GM23248 (cell line): ENCODE measurements around the gene KANK4. TPM values are rescaled to one million over a fixed set of nuclear protein-coding genes. Genes with fewer than 3 reads are reported as not detected.

Source experiments
- DNase-seq: peaks from one replicate; pipeline ENCODE4 v3.0.0-alpha.2; 2015
- H2AFZ ChIP-seq: fragments of 200-600 bp; sonication (generic); 2 replicates; pipeline ENCODE4 v1.6.1; 2016; ENCODE audit warnings: antibody characterized with exemption
- H3F3A ChIP-seq: fragments of 200-600 bp; sonication (generic); 2 replicates; pipeline ENCODE4 v1.6.1; 2016; ENCODE audit warnings: mild to moderate bottlenecking, antibody characterized with exemption, mixed run types; ENCODE audit not compliant: insufficient read depth
- H3K27ac ChIP-seq: fragments of 200-600 bp; sonication (generic); 2 replicates; pipeline ENCODE4 v1.5.1; 2016; ENCODE audit warnings: mild to moderate bottlenecking
- H3K27me3 ChIP-seq: fragments of 200-600 bp; sonication (generic); replicated peaks from 2 replicates; pipeline ENCODE4 v1.6.1; 2016; ENCODE audit warnings: mild to moderate bottlenecking; ENCODE audit not compliant: insufficient read depth
- H3K36me3 ChIP-seq: fragments of 200-600 bp; sonication (generic); 2 replicates; pipeline ENCODE4 v1.6.1; 2016; ENCODE audit warnings: low read depth, mild to moderate bottlenecking
- H3K4me1 ChIP-seq: fragments of 200-600 bp; sonication (generic); 2 replicates; pipeline ENCODE4 v1.6.1; 2016; ENCODE audit warnings: mild to moderate bottlenecking; ENCODE audit not compliant: insufficient read depth
- H3K4me2 ChIP-seq: fragments of 200-600 bp; sonication (generic); one replicate; pipeline ENCODE4 v1.6.1; 2016; ENCODE audit warnings: mild to moderate bottlenecking; ENCODE audit not compliant: unreplicated experiment
- H3K4me3 ChIP-seq: fragments of 200-600 bp; sonication (generic); 2 replicates; pipeline ENCODE4 v1.5.1; 2016; ENCODE audit warnings: mild to moderate bottlenecking
- H3K79me2 ChIP-seq: fragments of 200-600 bp; sonication (generic); 2 replicates; pipeline ENCODE4 v1.6.1; 2016; ENCODE audit warnings: mild to moderate bottlenecking; ENCODE audit not compliant: insufficient read depth
- H3K9ac ChIP-seq: fragments of 200-600 bp; sonication (generic); 2 replicates; pipeline ENCODE4 v1.6.1; 2016; ENCODE audit warnings: mild to moderate bottlenecking
- H3K9me2 ChIP-seq: fragments of 200-600 bp; sonication (generic); 2 replicates; pipeline ENCODE4 v1.6.1; 2016; ENCODE audit warnings: mixed run types, mild to moderate bottlenecking, moderate library complexity; ENCODE audit not compliant: insufficient read depth
- H3K9me3 ChIP-seq: fragments of 200-600 bp; sonication (generic); one replicate; pipeline ENCODE4 v1.6.1; 2017; ENCODE audit warnings: low read depth
- H4K20me1 ChIP-seq: fragments of 200-600 bp; sonication (generic); 2 replicates; pipeline ENCODE4 v1.6.0; 2016; ENCODE audit not compliant: insufficient read depth
- EZH2 ChIP-seq: fragments of 200-600 bp; sonication (generic); IDR thresholded peaks from 2 replicates; pipeline ENCODE4 v1.6.1; 2018; ENCODE audit warnings: antibody characterized with exemption, mild to moderate bottlenecking; ENCODE audit not compliant: insufficient read depth, poor library complexity, severe bottlenecking
- EZH2phosphoT487 ChIP-seq: fragments of 200-600 bp; sonication (generic); IDR thresholded peaks from 2 replicates; pipeline ENCODE4 v1.6.1; 2018; ENCODE audit warnings: antibody characterized with exemption, moderate library complexity, mild to moderate bottlenecking, low read depth; ENCODE audit not compliant: insufficient read depth
- WGBS, 2 experiments: methylation state at CpG; one replicate each; pipeline ENCODE4 v1.1.6; 2015 to 2017; ENCODE audit warnings: low lambda C conversion rate in 2 of 2, low coverage in 1 of 2; ENCODE audit errors: missing lambda C conversion rate in 2 of 2; 5-methylcytosine and 5-hydroxymethylcytosine counted together
- in situ Hi-C: fragments of 300-500 bp; cut with MboI; formaldehyde crosslinking; loops from 2 replicates; pipeline ENCODE4 v1.15.0; 2020
- polyA plus RNA-seq: library from polyadenylated mRNA; unstranded; fragments of >200 nt; fragmentation: Nextera tagmentation; extraction: Ambion mirVana; gene quantifications from 2 replicates; pipeline ENCODE4 v1.2.1, GENCODE V29; 2016
- total RNA-seq: library from RNA; depleted of rRNA; stranded (reverse); fragments of >200 nt; shearing (Covaris generic); gene quantifications from 2 replicates; pipeline ENCODE4 v1.2.3, GENCODE V29; 2014

Gene KANK4
- total and polyA plus RNA-seq, 2 experiments from 2014 or later = 0.29 to 0.32 TPM

DNA sequence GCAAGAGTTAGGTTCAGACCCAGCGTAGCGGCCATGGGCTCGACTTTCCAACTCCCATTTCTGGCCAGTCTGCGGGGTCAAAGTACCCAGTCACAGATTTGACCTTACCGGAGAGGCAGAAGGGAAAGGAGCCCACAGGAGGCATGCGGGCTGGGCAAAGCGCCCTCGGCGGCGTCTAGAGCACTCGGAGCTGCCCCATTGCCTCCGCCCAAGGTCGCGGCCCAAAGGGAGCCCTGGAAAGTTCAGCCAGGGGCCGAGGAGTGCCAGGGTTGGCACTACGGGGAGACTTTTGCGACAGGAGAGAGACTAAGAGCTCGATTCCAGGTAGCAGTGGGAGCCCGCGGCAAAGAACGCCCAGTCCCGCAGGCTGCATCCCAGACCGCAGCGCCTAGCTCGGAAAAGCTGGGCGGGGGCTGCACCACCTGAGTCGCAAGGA lies 896 bp downstream of the KANK4 start:
- in situ Hi-C loops = no loop called here
- Histone ChIP-seq H2AFZ (no peak overlapping the region), H3K27me3 (peaks cover 17% of the 10 kb centered on the region; the same call in 1 of the 2 replicates), H3K9ac (no peak overlapping the region), H3K27ac (no peak overlapping the region), H3K4me3 (peak overlapping the region; percentile 69; the same call in 1 of the 2 replicates), H3K4me1 (peaks cover 8% of the 10 kb centered on the region; the same call in 1 of the 2 replicates), H3K9me3 (no peaks in the 10 kb centered on the region), H3K79me2 (no peaks in the 10 kb centered on the region), H3F3A (peaks cover 11% of the 10 kb centered on the region), H3K36me3 (no peaks in the 10 kb centered on the region), H3K9me2 (no peaks in the 10 kb centered on the region), H3K4me2 (no peak overlapping the region), H4K20me1 (no peaks in the 10 kb centered on the region)
- no peak for DNase-seq
- TF ChIP-seq EZH2 = no peak
- no peak for TF ChIP-seq EZH2phosphoT487
- WGBS, 2 experiments = 30 to 34% methylated on average over 27 of the region's 27 CpGs

DNA sequence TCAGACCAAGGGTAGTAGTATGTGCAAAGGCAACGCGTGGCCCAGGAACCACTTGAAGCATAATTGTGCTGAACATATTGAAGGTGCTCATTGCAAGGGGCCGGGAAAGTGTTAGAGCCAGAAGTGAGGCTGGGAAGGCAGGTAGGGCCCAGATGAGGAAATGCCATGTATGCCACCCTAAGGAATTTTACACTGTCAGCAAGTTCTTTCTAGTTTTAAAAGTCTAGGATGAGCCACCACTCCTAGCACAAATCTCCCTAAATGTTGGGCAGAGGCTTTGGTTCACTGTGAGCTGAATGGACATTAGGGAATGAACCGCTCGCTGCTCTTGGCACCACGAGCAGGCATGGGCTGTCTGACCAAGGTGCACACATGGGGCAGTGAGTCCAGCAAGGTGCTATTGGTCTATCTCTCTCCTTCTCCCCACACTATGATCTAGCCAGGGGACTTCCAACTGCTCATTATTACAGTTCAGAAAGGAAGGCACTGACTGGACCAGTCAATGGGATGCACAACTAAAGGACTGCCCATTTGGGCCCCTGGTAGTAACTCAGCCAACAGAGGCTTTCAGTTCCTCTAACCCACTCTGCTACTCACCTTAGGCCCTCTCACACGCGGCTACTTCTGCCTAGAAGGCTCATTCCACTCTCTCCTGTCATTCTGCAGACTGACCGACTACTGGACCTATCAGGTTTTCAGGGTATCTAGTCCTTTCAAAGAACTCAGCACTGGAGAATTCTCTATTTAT lies 2.0 kb downstream of the KANK4 start:
- Histone ChIP-seq H3K79me2 (no peaks in the 10 kb centered on the region), H3K9me2 (no peaks in the 10 kb centered on the region), H3F3A (peaks cover 11% of the 10 kb centered on the region), H3K4me1 (peaks cover 8% of the 10 kb centered on the region; the same call in 1 of the 2 replicates), H3K4me2 (no peak overlapping the region), H3K27me3 (peaks cover 17% of the 10 kb centered on the region; the same call in 1 of the 2 replicates), H3K4me3 (no peak overlapping the region), H2AFZ (no peak overlapping the region), H3K9me3 (no peaks in the 10 kb centered on the region), H4K20me1 (no peaks in the 10 kb centered on the region), H3K9ac (no peak overlapping the region), H3K36me3 (no peaks in the 10 kb centered on the region), H3K27ac (no peak overlapping the region)
- DNase-seq = no peak
- no peak for TF ChIP-seq EZH2
- TF ChIP-seq EZH2phosphoT487 = no peak
- in situ Hi-C loops = no loop called here
- WGBS, 2 experiments = 86 to 89% methylated on average over 9 of the region's 9 CpGs

DNA sequence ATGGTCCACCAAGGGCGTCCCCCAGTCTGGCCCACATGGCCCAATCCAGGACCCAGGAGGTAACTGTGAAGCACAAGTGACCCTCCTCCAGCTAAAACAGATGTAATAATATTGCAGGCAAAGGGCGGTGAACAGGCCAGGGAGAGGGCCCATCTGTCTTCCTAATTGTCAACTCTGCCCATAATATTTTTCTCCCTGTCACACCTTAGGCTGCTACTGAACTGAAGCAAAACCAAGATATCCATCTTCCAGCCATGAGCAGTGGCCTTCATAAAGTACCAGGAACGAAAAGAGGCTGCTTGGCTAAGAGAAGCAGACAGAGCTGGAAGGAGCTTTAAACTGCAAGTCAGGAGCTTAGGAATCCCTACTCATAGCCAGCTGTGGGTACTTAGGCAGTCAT lies 3.1 kb downstream of the KANK4 start:
- H3K27ac ChIP-seq = no peak overlapping the region
- in situ Hi-C loops = no loop called here
- peaks cover 23% of the 10 kb centered on the region; the same call in 1 of the 2 replicates for H3K27me3 ChIP-seq
- 72 to 76% methylated on average over 3 of the region's 3 CpGs for WGBS, 2 experiments
- no peaks in the 10 kb centered on the region for H4K20me1 ChIP-seq
- TF ChIP-seq EZH2phosphoT487 = no peak
- no peak for TF ChIP-seq EZH2
- no peak overlapping the region for H2AFZ ChIP-seq
- no peak for DNase-seq
- H3K4me1 ChIP-seq = peaks cover 1% of the 10 kb centered on the region; the same call in 1 of the 2 replicates
- H3K4me2 ChIP-seq = no peak overlapping the region
- no peaks in the 10 kb centered on the region for H3K36me3 ChIP-seq
- no peaks in the 10 kb centered on the region for H3K9me2 ChIP-seq
- H3K79me2 ChIP-seq = no peaks in the 10 kb centered on the region
- no peak overlapping the region for H3K9ac ChIP-seq
- no peak overlapping the region for H3K4me3 ChIP-seq
- H3F3A ChIP-seq = peaks cover 4% of the 10 kb centered on the region
- no peaks in the 10 kb centered on the region for H3K9me3 ChIP-seq

DNA sequence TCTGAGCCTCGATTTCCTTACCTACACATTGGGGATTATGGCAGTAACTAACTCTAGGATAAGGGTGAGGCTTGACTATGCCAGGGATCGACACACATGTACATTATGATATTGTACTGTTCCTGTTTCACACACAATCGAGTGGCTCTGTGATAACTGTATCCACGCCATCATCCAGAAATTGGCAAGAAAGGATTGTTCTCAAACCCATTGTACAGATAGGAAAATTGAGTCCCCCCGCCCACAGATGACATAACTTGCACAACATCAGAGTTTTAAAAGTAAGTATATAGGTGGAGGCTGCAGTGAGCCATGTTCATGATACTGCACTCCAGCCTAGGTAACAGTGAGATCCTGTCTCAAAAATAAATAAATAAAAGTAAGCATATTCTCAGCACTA lies 3.8 kb downstream of the KANK4 start:
- peaks cover 23% of the 10 kb centered on the region; the same call in 1 of the 2 replicates for H3K27me3 ChIP-seq
- WGBS, 2 experiments = 65 to 66% methylated on average over 5 of the region's 5 CpGs
- DNase-seq = no peak
- no peak overlapping the region for H3K9ac ChIP-seq
- H3K27ac ChIP-seq = no peak overlapping the region
- H2AFZ ChIP-seq = no peak overlapping the region
- no peak for TF ChIP-seq EZH2phosphoT487
- no peak for TF ChIP-seq EZH2
- H3F3A ChIP-seq = no peaks in the 10 kb centered on the region
- in situ Hi-C loops = no loop called here
- H3K4me3 ChIP-seq = no peak overlapping the region
- no peaks in the 10 kb centered on the region for H3K9me2 ChIP-seq
- no peaks in the 10 kb centered on the region for H3K36me3 ChIP-seq
- no peaks in the 10 kb centered on the region for H3K4me1 ChIP-seq
- no peaks in the 10 kb centered on the region for H3K79me2 ChIP-seq
- H3K4me2 ChIP-seq = no peak overlapping the region
- no peaks in the 10 kb centered on the region for H3K9me3 ChIP-seq
- no peaks in the 10 kb centered on the region for H4K20me1 ChIP-seq
